ENCODE results near the gene AFF2.

AFF2 gene

DNA sequence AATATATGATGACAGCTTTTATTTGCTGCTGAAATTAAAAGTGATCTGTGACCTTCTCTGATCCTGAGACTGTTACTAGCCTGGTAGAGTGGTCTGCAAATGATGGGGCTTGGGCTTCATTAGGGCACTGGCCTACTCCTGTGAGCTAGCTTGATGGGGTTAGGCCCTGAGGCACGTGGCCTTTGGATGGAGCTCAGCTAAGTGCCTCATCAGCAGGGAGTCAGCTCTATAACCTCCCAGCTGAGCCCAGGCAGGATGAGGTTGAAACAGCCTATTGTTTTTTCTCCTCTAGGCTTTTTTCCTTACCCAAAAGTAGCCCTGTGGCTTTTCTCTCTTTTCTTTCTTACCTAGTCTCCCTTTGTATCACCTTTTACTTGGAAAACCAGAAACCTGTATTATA, 92.2 kb downstream of the AFF2 start:
- DNase-seq, result no peak

DNA sequence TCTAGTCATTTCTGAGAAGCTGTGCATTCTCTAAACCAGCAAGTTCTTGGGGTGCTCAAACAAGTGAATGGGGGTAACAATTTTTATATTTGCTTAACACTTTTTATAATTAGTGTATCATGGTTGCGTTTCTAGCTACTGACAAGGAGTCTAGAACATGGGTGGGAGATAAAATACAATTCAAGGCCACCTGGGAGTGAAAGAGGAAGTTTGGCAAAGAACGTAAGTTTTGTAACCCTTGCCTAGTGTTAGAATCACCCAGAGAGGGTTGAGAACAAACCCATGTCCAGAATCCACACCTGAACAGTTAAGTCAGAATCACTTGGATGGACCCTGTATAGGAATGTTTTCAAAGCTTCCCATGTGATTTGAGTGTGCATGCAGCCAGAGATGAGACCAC, 92.7 kb downstream of the AFF2 start:
- DNase-seq, result peak in 1 of 2 experiments; percentile 3

DNA sequence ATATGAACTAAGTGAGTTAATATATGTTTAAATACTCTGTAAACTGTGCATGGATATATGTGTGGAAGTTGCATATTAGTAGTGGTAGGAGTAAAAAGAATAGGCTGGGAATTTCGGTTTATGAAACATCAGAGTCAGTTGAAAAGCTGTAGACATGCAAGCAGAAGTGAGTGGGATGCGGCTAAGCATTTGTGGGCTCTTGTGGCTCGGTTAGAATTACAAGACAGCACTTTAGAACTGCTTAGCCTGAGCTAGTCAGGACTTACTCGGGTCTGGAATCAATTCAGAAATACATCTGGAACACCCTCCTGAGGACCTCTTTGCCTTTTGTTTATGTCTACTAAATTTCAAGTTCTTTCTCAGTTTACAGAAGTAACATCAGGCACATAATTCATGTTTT, 93.6 kb downstream of the AFF2 start:
- DNase-seq, result peak in 1 of 2 experiments; percentile 2

DNA sequence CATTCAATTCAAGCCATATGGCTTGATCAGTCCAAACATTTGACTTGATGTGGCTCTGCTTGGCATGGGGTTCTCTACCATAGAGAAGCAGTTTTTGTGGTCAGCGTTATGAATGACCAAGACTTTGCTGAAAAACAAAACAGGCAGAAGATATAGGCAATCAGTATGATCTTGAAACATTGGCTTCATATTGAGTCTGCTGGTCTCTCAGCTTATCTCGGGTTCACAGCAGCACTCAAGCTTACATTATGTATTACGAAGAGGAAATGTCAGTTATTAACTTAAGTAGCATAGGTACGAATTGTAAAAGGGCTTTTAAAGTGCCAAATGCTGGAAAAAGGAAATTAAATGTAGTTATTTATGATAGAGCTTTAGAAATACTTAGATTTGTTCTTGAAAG, 99.0 kb downstream of the AFF2 start:
- DNase-seq, result no peak

DNA sequence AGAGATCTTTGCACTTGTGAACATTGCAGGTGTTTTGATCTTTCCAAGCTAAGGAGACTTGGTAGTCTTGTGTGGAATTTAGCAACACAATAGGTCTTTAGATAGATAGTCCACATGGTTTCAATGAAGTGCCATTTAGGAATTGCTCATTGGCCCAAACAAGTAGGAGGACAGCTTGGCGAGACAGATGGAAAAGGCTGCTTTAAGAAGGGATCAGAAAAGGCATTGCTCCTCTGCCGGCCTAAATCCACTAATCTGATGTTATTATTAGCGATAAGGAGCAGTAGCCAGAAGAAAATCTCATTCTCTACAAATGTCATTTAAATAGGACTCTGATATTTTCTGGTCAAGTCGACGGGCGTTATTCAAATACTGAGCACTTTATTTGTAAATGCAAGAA, 99.7 kb downstream of the AFF2 start:
- DNase-seq, result no peak

DNA sequence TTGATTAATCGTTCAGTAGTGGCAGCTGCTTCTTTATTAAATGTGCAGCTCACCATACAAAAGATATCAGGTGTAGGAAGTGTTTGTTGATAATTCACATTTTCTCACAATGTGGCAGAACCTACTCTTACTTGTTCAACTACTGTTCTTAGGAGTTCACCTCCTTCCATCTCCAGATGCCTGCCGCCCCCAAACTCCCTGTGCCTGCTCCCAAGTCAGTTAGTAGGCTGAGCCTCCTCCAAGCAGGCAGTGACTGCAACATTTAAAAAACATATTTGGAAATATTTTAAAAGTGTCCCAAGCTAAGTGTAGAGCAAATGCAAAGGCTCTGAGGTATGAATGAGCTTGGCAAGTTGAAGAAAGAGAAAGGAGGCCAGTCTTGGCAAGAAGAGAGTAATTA, 100.2 kb downstream of the AFF2 start:
- DNase-seq, result no peak

DNA sequence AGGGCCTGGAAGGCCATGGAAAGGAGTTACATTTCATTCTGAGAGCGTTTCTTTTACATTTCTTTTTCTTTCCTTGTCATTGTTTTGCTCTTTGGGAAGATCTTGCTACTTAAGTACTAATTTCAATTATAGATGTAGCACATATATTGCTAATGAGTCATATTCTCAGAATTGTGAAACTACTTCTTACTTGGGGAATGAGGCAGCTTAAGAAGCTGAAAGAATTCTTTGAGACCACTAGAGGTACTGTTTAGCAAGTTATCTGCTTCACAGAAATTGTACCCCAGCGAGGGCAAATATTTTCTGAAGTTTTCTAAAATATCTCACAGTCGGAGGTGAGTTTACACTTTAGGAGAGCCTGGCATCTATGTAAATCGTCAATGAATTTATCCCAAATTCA, 100.6 kb downstream of the AFF2 start:
- DNase-seq, result peak; percentile 21 to 33

DNA sequence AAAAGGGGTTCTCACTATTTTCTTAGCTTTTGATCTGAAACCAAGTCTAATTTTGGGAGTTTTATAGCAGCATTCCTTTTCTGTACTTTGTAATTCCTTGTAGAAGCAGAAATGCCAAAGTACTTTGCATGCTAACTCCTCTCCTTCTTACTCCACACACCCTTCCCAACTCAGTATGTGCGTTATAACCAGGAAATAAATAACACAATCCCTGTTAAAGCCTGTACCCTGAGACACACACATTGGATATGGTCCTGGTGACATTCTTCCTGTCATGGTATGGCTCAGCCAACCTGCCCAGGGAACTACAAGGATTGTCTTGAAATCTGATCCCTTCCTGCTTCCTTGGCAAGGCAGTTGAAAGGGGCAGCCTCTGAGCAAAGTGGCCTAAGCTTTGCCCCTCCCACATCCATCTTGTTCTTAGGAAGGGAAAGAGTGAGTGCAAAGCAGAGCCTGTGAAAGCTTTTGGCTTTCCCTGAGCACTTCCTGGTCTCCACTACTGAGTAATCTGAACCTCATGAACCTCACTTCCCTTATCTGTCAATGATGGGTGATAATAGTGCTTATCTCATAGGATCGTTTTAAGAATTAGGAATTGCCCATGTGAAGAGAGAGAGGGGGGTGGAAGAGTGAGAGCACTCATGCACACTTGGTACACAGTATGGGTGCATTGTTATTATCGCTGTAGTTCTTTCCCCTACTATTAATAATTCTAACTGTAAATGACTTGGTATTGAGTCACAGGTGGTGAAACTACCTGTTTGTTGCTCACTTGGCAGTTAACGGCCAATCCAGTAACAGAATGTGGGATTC, 109.3 kb downstream of the AFF2 start:
- peak; percentile 25 for DNase-seq

DNA sequence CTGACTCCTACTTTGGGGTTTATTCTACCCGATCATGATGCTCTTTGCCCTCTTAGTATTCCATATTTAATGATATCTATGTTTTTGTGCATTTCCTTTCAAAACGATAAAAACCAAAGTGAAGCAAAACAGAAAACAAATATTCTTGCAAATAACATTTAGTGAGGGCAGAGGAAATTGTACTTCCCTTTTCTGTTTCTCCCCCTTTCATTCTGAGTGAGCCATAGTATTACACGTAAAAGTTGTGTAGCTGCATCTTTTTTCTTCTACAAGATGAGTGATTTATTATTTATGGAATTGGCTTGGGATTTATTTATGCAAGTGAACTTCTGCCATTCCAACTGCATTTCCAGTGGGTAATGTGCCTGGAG, 109.9 kb downstream of the AFF2 start:
- DNase-seq, result peak in 1 of 2 experiments; percentile 3

DNA sequence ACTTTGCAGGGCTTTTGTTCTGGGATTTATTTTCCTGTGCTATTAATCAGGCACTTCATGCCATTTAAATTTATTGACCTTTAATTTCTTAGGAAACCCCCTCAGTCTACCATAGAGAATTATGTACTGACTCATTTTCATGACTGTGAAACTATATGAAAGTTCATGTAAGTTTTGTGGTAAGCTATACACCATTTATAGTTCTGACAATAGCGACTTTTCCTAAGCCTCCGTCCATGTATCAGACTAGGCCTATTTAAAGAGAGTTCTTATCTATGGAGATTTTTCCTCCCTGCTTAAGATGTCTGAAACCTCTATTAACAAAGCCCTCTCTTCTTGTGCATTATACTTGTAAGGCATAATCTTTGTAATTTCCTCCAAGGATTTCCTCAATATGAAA, 111.6 kb downstream of the AFF2 start:
- no peak for DNase-seq

DNA sequence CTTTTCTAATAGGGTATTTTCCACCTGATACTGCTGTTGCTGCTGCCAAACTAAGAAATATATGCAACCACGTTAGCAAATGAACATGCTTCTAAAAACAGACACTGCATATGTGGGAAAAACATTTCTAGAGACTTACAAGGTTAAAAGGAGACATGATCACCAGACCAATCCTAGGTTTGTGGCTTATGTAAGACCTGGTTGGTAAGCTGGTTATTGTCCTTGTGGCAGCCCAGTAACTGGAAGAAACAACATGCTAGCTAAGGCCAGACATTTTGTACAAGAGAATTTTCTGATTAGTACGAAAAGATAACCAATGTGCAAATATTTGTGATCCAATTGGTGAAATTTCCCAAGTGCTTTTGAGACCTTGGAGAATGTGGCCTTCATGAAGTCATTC, 112.0 kb downstream of the AFF2 start:
- DNase-seq, result no peak

DNA sequence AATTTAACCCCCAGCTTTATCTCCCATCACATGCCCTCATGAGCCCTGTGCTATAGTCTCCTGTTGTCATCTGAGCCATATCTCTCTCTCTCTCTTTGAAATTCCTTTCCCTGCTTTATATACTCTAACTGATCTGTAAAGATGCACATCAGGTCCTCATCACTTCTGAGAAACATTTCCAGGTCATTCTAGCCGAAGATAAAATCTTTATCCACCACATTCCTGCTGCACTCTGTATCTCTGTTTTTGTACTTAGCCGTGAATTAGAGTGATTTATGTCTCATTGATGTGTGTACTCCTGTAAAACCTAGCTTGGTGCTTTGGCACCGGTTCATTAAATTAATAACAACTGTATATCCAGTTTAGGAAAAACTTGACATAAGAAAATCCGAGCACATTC, 113.2 kb downstream of the AFF2 start:
- DNase-seq, result no peak

DNA sequence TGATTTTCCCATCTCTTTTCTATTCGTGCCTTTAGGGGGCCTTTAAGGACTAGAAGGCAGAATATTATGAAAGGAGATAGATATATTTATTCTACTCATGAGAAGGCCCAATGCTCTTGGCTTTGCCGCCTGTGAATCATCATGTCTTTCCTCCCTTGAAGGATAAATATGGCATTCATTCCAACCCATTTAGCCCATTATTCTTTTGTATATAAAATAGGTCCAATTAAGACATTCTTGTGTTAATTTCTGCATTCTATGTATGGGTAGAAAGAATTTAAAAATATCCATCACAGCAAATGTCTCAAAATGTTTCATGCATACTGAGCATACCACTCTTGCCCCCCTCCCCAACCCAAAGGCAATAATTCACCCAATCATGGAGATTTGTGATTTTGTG, 115.1 kb downstream of the AFF2 start:
- no peak for DNase-seq

DNA sequence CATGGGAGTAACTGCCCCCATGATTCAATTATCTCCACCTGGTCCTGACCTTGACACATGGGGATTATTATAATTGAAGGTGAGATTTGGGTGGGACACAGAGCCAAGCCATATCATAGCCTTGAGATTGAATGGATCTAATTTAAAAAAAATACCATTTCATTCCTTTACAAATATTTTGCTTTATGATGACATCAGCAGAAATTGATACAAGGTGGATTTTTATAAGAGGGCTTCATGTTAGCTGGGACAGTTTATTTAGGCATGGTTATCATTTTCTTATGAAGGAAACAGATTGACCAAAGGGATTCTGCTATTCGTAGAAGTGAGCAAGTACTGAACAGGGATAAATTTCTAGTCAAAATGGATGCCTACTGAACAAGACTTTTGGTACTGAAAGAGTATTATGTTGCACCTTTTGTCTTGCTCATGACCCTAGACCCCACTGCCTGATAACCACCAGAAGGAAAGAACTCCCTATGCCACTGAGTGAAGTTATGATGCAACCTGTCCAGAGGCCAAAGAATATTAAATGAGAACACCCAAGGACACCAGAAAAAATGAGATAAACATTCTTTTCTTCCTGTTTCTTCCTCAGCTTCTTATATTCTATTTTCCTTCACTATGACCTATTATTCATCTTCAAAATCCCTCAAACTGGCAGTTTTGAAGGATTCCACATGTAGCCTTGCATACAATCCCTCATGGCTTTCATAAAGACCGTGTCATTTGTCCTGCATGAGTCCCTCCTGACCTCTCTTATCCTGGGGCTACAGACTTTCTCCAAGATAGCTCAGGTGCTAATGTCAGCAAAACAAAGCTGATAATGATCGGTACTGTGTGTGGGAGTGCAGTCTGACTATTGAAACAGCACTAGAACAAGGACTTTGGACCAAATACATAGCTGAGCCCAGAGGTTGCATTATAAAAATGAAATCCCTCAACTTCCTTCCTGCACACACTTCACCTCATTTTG, 118.3 kb downstream of the AFF2 start:
- DNase-seq, result no peak

DNA sequence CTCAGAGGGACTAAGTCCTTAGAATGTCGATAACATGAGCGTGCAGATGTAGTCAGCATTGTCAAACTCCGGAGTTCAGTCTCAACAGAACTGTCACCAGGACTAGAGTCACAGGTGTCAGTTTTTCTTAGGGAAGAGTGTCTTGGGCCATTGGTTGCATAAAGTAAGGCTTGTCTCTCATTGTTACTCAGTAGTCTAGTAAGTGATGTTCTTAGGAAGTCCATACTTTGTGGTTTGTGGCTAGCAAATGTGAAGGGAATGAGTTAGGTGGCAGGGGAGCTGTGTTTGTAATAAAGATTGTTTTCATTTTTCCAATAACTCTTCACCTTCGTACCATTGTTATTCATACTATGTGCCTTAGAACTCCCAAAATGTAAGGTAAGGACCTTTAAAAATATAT, 119.6 kb downstream of the AFF2 start:
- no peak for DNase-seq

DNA sequence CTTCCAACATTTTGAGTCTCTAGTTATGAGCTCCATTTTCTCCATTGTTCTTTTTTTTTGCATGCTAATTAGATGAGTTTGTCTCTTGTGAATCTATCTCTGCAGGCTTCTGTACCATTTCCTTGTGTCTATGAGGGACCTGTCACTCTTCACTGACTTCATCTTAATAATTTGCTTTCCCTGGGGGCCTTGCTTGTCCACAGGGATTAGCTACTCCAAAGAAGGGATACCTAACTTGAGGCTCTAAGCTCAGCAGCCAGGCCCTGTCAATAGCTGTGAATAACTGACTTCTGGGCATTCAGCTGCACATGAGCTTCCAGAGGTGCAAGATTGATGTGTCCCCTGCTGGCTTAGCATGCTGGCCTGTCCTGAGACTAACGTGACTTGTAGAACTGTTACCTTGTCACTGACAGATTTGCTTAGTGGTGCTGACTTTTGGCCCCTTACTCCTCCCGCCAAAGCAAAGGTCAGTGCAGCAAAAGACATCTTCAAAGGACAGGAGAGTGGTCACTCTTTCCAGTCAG, 124.6 kb downstream of the AFF2 start:
- no peak for DNase-seq

DNA sequence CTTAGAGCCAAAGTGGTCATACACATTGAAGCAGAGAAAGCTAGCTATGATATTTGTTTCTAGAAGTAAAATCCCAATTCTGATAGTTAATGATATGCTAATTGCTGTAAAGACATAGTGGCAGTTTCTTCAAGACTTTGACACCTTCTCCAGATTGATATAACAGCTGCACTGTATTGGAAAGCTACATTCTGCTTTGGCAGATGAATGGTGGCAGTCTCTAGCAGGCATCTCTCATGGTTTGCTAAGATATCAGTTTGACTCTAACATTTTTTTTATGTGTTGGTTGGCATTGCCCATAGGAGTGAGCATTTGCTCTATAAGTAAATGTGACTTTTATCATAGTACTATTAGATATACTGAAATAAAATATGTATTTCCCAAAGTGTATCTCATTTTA, 128.2 kb downstream of the AFF2 start:
- DNase-seq, result no peak

DNA sequence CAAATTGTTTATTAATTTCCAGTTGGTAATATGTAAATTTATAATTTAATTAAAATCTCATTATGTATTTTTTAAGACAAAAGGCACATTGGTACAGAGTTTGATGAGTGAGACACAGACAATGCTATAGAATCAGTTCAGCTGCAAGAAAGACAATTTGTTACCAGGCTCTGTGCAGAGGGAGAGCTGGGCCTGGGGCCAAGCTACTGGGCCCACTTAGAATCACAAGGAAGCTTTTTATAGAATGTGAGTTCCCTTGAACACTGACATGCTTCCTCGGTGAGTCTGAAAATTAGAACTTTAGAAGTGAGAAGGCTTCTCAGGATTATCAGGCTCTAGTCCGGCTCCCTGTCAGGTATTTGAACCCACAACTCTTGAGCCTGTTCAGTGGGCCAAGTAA, 129.0 kb downstream of the AFF2 start:
- DNase-seq, result no peak

DNA sequence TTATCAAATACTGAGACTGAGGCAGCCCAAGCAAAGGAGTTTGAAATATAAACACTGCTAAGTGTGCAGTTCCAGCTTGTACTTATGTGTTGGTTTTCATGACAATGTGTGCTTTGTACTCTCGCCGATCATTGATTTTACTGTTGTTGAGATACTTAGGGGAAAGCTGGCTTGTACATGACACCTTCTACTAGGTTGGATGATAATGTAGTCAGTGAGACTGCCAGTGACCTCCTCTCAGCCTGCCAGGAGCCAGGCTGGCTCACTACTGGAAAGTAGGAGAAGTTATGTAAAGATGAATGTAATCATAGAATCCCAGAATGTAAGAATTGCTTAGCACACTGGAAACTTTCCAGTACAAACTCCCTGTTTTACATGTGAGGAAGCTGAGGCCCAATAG, 132.0 kb downstream of the AFF2 start:
- DNase-seq, result no peak

DNA sequence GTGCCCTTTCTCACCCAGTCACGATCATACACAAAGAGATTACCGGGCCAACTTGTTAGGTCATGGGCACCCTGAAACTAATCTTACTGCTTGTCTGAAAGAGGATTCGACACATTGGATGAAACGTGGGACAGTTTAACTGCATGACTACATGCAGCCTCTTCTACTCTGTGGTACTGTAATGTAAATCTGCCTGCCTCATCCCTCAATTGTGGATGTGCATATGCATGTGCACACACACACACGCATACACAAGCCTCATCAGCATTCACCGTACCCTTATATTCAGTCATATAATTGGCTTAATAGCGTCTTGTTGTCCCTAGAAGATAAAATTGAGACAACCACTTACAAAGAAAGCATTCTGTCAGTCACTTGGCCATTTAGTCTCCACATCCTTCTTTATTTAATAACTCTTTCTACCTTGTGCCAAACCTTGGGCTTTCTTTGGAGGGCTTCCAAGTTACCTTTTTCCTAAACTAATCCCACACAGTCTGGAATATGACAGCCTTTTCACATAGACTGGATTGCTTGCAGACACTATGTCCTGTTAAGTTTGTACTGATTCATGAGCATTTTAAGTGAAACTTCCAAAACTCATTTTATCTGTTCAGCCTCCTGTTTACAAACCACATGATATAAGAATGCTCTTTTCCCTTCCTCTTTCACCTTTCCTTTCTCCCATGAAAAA, 132.9 kb downstream of the AFF2 start:
- DNase-seq, result no peak

DNA sequence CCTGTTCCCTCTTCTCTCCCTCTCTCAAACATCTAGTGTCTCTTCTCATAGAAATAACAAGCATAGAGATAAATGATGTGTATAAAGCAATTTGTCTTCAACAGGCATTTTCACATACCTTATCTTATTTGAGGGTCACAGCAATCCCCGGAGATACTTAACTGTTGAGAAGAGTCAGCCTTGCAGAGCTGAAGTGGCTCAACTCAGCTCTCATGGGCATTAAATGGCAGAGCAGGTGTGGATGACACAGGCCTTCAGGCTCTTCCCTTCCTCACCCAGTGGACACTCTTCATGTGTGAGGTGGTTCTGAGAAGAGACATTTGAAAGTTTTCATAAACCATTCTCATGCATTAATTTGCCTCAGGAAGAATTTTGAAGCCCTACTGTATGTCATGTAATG, 134.2 kb downstream of the AFF2 start:
- DNase-seq, result no peak

DNA sequence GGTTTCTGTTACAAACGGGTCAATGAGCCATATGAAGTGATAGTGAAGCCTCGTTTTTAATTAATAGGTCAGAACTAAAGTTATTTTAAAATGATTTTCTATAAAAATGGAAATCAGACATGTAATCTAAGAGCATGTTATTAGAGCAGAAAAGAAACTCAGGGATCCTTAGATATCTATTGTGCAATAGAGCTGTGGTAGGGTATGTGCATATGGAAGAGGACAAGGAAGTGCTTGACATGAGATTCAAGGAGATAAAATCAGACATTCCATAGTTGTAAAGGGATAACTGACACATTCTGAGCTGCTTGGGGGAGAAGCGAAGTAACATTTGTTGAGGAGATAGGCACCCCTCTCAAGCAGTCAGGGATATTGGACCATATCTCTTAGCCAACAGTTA, 143.0 kb downstream of the AFF2 start:
- DNase-seq, result no peak

DNA sequence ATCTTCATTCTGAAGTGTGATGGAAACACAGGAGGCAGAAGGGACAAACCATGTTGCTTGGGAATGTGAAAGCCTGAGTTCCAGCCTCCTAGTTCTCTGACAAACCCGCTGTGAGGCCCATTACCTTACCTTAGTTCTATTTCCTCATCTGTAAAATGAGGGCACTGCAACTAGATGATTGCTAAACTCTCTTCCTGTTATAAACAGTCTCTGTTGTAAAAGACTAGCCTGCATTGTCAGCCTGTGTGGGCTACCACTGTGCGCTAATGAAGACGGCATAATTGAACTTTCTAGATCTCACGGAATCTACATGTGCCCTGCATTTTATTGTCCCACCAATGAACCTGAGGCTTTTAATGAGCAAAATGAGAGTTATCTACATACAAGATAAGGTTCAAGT, 147.2 kb downstream of the AFF2 start:
- DNase-seq, result peak; percentile 18 to 21
